K562 (cell line): Measurements from ENCODE around the gene DMD.

Experiments
- CHD4 ChIP-seq: fragments of 200-600 bp; sonication (generic); IDR thresholded peaks from 3 replicates; pipeline ENCODE4 v1.6.1; 2012; ENCODE audit warnings: low read depth, mild to moderate bottlenecking, mixed read lengths, low read length, inconsistent platforms; ENCODE audit not compliant: insufficient read depth, insufficient replicate concordance, poor library complexity, severe bottlenecking
- POLR2AphosphoS2 ChIP-seq: IDR thresholded peaks from 2 replicates; pipeline ENCODE4 v1.6.1; 2012; ENCODE audit warnings: low read length, improper control_type of control experiment

- TF ChIP-seq POLR2AphosphoS2 = no peak
- TF ChIP-seq CHD4 = no peak
Measured at GRCh38 chrX:31186693-31187338, 2024.5 kb downstream of the DMD start.
